H9 (cell line): ENCODE data around the gene THAP4. TPM values are rescaled to one million over a fixed set of nuclear protein-coding genes. Genes with fewer than 3 reads are reported as not detected.
A peak's percentile ranks its signal among the peaks of the same experiment; 100 is the strongest.

Experiments used
- DNase-seq: peaks from one replicate; pipeline ENCODE4 v3.0.0-alpha.2; 2017
- H2AFZ ChIP-seq: one replicate; pipeline ENCODE4 v1.6.1; 2013; ENCODE audit warnings: mild to moderate bottlenecking, low read length, control low read depth, moderate library complexity
- H2AK5ac ChIP-seq: 2 replicates; pipeline ENCODE4 v1.6.1; 2013; ENCODE audit warnings: low read length, control low read depth, mixed read lengths; ENCODE audit not compliant: insufficient read length
- H2BK120ac ChIP-seq: one replicate; pipeline ENCODE4 v1.6.1; 2013; ENCODE audit warnings: low read depth, mild to moderate bottlenecking, low read length, control low read depth, inconsistent platforms; ENCODE audit not compliant: poor library complexity, severe bottlenecking
- H2BK12ac ChIP-seq: 2 replicates; pipeline ENCODE4 v1.6.1; 2013; ENCODE audit warnings: low read length, control low read depth, mixed read lengths, low read depth; ENCODE audit not compliant: insufficient read length
- H2BK15ac ChIP-seq: 2 replicates; pipeline ENCODE4 v1.6.1; 2013; ENCODE audit warnings: low read depth, low read length, control low read depth
- H2BK20ac ChIP-seq: one replicate; pipeline ENCODE4 v1.6.1; 2013; ENCODE audit warnings: low read depth, mild to moderate bottlenecking, low read length, control low read depth, inconsistent platforms; ENCODE audit not compliant: poor library complexity, severe bottlenecking
- H2BK5ac ChIP-seq: 2 replicates; pipeline ENCODE4 v1.6.1; 2013; ENCODE audit warnings: low read length, control low read depth, mixed read lengths; ENCODE audit not compliant: insufficient read length
- H3K14ac ChIP-seq: 2 replicates; pipeline ENCODE4 v1.6.1; 2013; ENCODE audit warnings: low read length, control low read depth; ENCODE audit not compliant: insufficient read depth
- H3K18ac ChIP-seq: 2 replicates; pipeline ENCODE4 v1.6.1; 2013; ENCODE audit warnings: low read depth, mild to moderate bottlenecking, mixed read lengths, low read length, control low read depth; ENCODE audit not compliant: insufficient read length
- H3K23ac ChIP-seq: 2 replicates; pipeline ENCODE4 v1.6.1; 2013; ENCODE audit warnings: low read length, control low read depth, mixed read lengths, low read depth; ENCODE audit not compliant: insufficient read length
- H3K23me2 ChIP-seq: 2 replicates; pipeline ENCODE4 v1.6.1; 2013; ENCODE audit warnings: low read depth, mild to moderate bottlenecking, mixed read lengths, low read length, control low read depth; ENCODE audit not compliant: insufficient read length, poor library complexity, severe bottlenecking
- H3K27ac ChIP-seq: 2 replicates; pipeline ENCODE4 v1.5.1; 2013; ENCODE audit warnings: low read length, control low read depth, mixed read lengths, low read depth; ENCODE audit not compliant: insufficient read length
- H3K27me3 ChIP-seq: 2 replicates; pipeline ENCODE4 v1.6.1; 2013; ENCODE audit warnings: low read length, control low read depth, inconsistent platforms; ENCODE audit not compliant: insufficient read depth
- H3K4ac ChIP-seq: 2 replicates; pipeline ENCODE4 v1.6.1; 2013; ENCODE audit warnings: low read depth, mild to moderate bottlenecking, control low read depth, inconsistent platforms, low read length, moderate library complexity
- H3K4me1 ChIP-seq: 2 replicates; pipeline ENCODE4 v1.6.1; 2013; ENCODE audit warnings: low read length, control low read depth, inconsistent platforms; ENCODE audit not compliant: insufficient read depth
- H3K4me2 ChIP-seq: 2 replicates; pipeline ENCODE4 v1.6.1; 2013; ENCODE audit warnings: low read length, control low read depth, mixed read lengths; ENCODE audit not compliant: insufficient read length, insufficient read depth
- H3K56ac ChIP-seq: 2 replicates; pipeline ENCODE4 v1.6.1; 2013; ENCODE audit warnings: low read depth, mild to moderate bottlenecking, mixed read lengths, low read length, control low read depth; ENCODE audit not compliant: insufficient read length
- H3K79me1 ChIP-seq: 2 replicates; pipeline ENCODE4 v1.6.1; 2013; ENCODE audit warnings: low read depth, mild to moderate bottlenecking, moderate library complexity, low read length, control low read depth, inconsistent platforms; ENCODE audit not compliant: insufficient read depth, poor library complexity, severe bottlenecking
- H3K79me2 ChIP-seq: 2 replicates; pipeline ENCODE4 v1.6.1; 2013; ENCODE audit warnings: low read length, control low read depth, inconsistent platforms; ENCODE audit not compliant: insufficient read depth
- H3K9ac ChIP-seq: 2 replicates; pipeline ENCODE4 v1.6.1; 2013; ENCODE audit warnings: low read length, control low read depth, mixed read lengths; ENCODE audit not compliant: insufficient read length; ENCODE audit errors: extremely low read depth
- H3K9me3 ChIP-seq: one replicate; pipeline ENCODE4 v1.6.1; 2013; ENCODE audit warnings: low read depth, low read length, inconsistent platforms; ENCODE audit not compliant: control insufficient read depth
- H3T11ph ChIP-seq: one replicate; pipeline ENCODE4 v1.6.1; 2013; ENCODE audit warnings: mild to moderate bottlenecking, low read length, control low read depth, inconsistent platforms
- H4K20me1 ChIP-seq: one replicate; pipeline ENCODE4 v1.6.1; 2013; ENCODE audit not compliant: control insufficient read depth, insufficient read length, insufficient read depth
- H4K5ac ChIP-seq: 2 replicates; pipeline ENCODE4 v1.6.1; 2013; ENCODE audit warnings: low read depth, mild to moderate bottlenecking, mixed read lengths, low read length, control low read depth; ENCODE audit not compliant: insufficient read length
- H4K8ac ChIP-seq: replicated peaks from 2 replicates; pipeline ENCODE4 v1.6.1; 2013; ENCODE audit warnings: low read length, control low read depth, mixed read lengths, low read depth; ENCODE audit not compliant: insufficient read length
- H4K91ac ChIP-seq: 2 replicates; pipeline ENCODE4 v1.6.1; 2013; ENCODE audit warnings: low read depth, mild to moderate bottlenecking, moderate library complexity, mixed read lengths, low read length, control low read depth; ENCODE audit not compliant: insufficient read length
- H3K27ac Mint-ChIP-seq, 3 experiments: 2 replicates in 2 of 3; 3 replicates in 1 of 3; pipeline ENCODE4 v1.8.0; 2020 to 2021; ENCODE audit warnings: mixed read lengths in 3 of 3, mild to moderate bottlenecking in 1 of 3, moderate library complexity in 1 of 3
- H3K27me3 Mint-ChIP-seq: 2 replicates; pipeline ENCODE4 v1.8.0; 2021; ENCODE audit warnings: low read depth, mild to moderate bottlenecking, moderate library complexity, mixed read lengths
- H3K36me3 Mint-ChIP-seq, 3 experiments: 2 replicates in 2 of 3; 3 replicates in 1 of 3; pipeline ENCODE4 v1.8.0; 2020 to 2021; ENCODE audit warnings: low read depth in 3 of 3, mixed read lengths in 3 of 3; ENCODE audit not compliant: insufficient read depth in 1 of 3
- H3K4me1 Mint-ChIP-seq, 2 experiments: 2 replicates each; pipeline ENCODE4 v1.8.0; 2020; ENCODE audit warnings: mixed read lengths in 2 of 2
- H3K4me3 Mint-ChIP-seq, 2 experiments: 2 replicates in 1 of 2; 3 replicates in 1 of 2; pipeline ENCODE4 v1.8.0; 2020 to 2021; ENCODE audit warnings: mild to moderate bottlenecking in 2 of 2, mixed read lengths in 2 of 2, moderate library complexity in 1 of 2
- H3K9me3 Mint-ChIP-seq, 2 experiments: 2 replicates in 1 of 2; 3 replicates in 1 of 2; pipeline ENCODE4 v1.8.0; 2020; ENCODE audit warnings: mild to moderate bottlenecking in 2 of 2, mixed read lengths in 2 of 2, moderate library complexity in 1 of 2
- CTCF ChIP-seq: fragments of 200-600 bp; sonication (generic); conservative IDR thresholded peaks from 3 replicates; pipeline ENCODE4 v1.8.0; 2021; ENCODE audit warnings: antibody characterized with exemption, mild to moderate bottlenecking
- WGBS: extraction: QIAGEN DNeasy Blood & Tissue Kit; methylation state at CpG from one replicate; pipeline ENCODE4 v1.1.7; 2013; ENCODE audit warnings: missing lambda C conversion rate, low lambda C conversion rate, mixed read lengths; ENCODE audit not compliant: insufficient read length; ENCODE audit errors: extremely low coverage; 5-methylcytosine and 5-hydroxymethylcytosine counted together
- total RNA-seq: library from RNA; stranded (reverse); gene quantifications from 2 replicates; pipeline ENCODE4 v1.2.1, GENCODE V29; 2021

Gene THAP4
- total RNA-seq, 1 experiment from 2014 or later: 70.6 TPM

DNA sequence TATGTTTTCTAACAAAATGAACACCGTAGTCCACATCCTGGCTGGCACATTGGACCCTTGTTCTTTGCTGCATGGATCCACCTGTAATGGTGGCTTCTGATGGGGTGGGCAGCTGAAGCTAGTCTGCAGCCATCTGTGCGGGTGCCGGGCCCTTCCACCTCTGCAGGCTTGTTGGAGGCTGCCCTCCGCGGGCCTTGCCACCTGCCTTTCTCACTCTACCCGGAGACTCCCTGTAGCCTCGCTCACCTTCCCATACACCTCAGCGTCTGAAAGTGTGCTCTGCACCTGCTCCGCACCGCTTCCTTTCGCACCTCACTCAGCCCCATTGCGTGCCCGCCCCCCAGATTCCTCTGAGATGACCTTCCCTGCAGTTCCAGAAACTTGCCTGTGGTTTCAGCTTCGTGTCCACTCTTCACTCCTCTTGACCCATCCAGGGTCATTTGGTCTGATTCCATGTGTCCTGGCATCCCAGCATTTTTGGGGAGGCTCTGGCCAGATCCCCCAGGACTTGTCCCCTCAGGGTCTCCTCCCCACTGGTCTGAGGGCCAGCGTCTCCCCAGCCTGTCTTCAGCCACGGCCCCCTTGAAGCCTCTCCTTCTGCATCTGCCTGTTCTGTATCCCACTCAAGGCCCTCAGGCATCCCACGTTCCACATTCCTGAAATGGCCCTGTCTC, 18.7 kb upstream of the THAP4 start:
- Histone ChIP-seq H3K23ac (no peak overlapping the region), H4K91ac (no peak overlapping the region), H2BK12ac (no peak overlapping the region), H3K9ac (no peak overlapping the region), H4K5ac (no peak overlapping the region), H2BK120ac (no peak overlapping the region), H4K8ac (no peak overlapping the region), H3K4ac (no peak overlapping the region), H2AFZ (no peak overlapping the region), H3K23me2 (no peaks in the 10 kb centered on the region), H3K4me2 (no peak overlapping the region), H3T11ph (no peak overlapping the region), H2BK20ac (no peak overlapping the region), H3K4me1 (no peaks in the 10 kb centered on the region; the same call in 1 of the 2 replicates), H4K20me1 (no peaks in the 10 kb centered on the region), H2AK5ac (no peak overlapping the region), H3K27ac (no peak overlapping the region), H3K79me1 (peaks cover 8% of the 10 kb centered on the region), H3K56ac (no peak overlapping the region), H2BK5ac (no peak overlapping the region), H3K18ac (no peak overlapping the region), H3K27me3 (no peaks in the 10 kb centered on the region), H3K9me3 (no peaks in the 10 kb centered on the region), H3K79me2 (peaks cover 4% of the 10 kb centered on the region; the same call in 1 of the 2 replicates), H2BK15ac (no peak overlapping the region), H3K14ac (no peak overlapping the region)
- H3K4me1 Mint-ChIP-seq: peaks cover 3 to 5% of the 10 kb centered on the region in 2 experiments; a peak in 2 of 4 replicates
- H3K27ac Mint-ChIP-seq: peak overlapping the region in 1 of 3 experiments; percentile 10; a peak in 1 of 7 replicates
- TF ChIP-seq CTCF: no peak
- H3K4me3 Mint-ChIP-seq: no peak overlapping the region
- no peaks in the 10 kb centered on the region for H3K27me3 Mint-ChIP-seq
- H3K9me3 Mint-ChIP-seq: no peaks in the 10 kb centered on the region
- no peak for DNase-seq
- no CpG with 5 or more reads among the region's 17 CpGs for WGBS
- H3K36me3 Mint-ChIP-seq: peaks cover 42 to 84% (median 80%) of the 10 kb centered on the region in 3 experiments; a peak in 6 of 7 replicates
